ENCODE measurements around the gene SLC43A1. TPM values are rescaled to one million over a fixed set of nuclear protein-coding genes. Genes with fewer than 3 reads are reported as not detected.

The SLC43A1 gene
- total RNA-seq, 1 donor from 2014 or later: 3.6 TPM

GRCh38 chr11:57513911-57514537 lies 1.5 kb downstream of the SLC43A1 start:
- no peak for DNase-seq (ENCODE audit: low read depth)
- H3K4me3 ChIP-seq (ENCODE audit: low read depth, low read length): peak overlapping the region; percentile 76
- TF ChIP-seq, protein P1, sequence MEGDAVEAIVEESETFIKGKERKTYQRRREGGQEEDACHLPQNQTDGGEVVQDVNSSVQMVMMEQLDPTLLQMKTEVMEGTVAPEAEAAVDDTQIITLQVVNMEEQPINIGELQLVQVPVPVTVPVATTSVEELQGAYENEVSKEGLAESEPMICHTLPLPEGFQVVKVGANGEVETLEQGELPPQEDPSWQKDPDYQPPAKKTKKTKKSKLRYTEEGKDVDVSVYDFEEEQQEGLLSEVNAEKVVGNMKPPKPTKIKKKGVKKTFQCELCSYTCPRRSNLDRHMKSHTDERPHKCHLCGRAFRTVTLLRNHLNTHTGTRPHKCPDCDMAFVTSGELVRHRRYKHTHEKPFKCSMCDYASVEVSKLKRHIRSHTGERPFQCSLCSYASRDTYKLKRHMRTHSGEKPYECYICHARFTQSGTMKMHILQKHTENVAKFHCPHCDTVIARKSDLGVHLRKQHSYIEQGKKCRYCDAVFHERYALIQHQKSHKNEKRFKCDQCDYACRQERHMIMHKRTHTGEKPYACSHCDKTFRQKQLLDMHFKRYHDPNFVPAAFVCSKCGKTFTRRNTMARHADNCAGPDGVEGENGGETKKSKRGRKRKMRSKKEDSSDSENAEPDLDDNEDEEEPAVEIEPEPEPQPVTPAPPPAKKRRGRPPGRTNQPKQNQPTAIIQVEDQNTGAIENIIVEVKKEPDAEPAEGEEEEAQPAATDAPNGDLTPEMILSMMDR (conservative IDR thresholded peaks at IDR 0.05; ENCODE audit: low read depth, low read length): no peak

- no peak for DNase-seq (ENCODE audit: low read depth)
- H3K4me3 ChIP-seq (ENCODE audit: low read depth, low read length): no peak overlapping the region
- TF ChIP-seq, protein P1 (conservative IDR thresholded peaks at IDR 0.05; ENCODE audit: low read depth, low read length): no peak
Measured at GRCh38 chr11:57513452-57513795, 2.1 kb downstream of the SLC43A1 start.

DNA sequence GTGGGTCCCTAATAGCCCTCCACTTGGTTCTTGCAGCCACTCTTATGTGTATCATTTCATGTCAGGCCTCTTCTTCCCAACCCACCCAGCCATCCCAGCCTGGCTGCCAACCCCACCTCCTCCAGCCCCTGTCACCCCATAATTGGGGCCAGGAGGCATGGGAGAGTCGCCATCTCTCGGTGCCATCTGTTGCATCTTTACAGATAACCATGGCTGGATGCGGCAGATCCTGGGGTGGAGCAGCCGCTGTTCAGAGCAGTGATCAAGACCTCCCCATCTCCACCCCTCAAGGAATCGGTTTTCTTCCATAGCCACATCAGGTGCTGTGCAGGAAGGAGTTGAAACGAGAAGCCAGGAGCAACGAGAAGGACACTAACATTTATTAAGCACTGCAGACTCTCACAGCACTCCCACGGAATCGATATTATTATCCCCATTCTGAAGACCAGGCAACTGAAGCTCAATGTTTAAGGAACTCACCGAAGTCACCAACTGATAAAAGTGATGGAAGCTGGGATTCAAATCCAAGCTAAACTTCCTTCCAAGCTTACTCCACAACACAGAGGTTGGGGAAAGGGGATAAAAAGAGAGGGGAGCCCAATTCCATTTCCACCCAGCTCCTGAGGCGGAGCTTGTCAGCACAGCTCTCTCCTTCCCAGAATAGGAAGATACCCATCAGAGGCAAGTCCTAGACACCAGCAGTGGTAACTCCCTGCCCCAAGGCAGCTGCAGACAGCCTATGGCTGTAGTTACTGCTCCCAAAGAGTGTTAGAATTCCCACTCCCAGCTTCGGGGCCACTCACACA lies 2.7 kb downstream of the SLC43A1 start:
- no peak overlapping the region for H3K4me3 ChIP-seq (ENCODE audit: low read depth, low read length)
- DNase-seq (ENCODE audit: low read depth): no peak
- TF ChIP-seq, protein P1 (conservative IDR thresholded peaks at IDR 0.05; ENCODE audit: low read depth, low read length): no peak

DNA sequence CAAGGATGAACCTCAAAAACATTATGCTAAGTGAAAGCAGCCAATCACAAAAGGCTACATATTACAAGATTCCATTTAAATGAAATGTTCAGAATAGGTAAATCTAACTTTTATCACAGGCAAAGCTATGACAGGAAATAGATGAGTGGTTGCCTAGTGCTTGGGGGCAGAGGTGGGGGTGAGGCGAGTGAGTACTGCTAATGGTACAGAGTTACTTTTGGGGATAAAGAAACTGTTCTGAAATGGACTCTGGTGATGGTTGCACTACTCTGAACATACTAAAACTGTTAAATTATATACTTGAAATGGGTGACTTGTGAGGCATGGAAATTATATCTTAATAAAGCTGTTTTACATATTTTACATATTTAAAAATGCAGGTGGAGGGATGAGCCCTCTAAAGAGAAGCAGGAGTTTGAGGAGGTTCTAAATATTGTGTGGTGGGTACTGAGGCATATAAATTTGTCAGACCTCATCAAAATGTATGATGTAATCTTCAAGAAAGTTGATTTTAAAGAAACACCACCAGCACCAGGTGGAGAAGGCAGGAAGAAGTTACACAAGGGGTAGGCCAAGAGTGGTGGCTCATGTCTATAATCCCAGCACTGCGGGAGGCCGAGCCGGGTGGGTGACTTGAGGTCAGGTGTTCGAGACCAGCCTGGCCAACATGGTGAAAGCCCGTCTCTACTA lies 3.6 kb downstream of the SLC43A1 start:
- H3K4me3 ChIP-seq (ENCODE audit: low read depth, low read length): no peak overlapping the region
- TF ChIP-seq, protein P1 (conservative IDR thresholded peaks at IDR 0.05; ENCODE audit: low read depth, low read length): no peak
- DNase-seq (ENCODE audit: low read depth): no peak

DNA sequence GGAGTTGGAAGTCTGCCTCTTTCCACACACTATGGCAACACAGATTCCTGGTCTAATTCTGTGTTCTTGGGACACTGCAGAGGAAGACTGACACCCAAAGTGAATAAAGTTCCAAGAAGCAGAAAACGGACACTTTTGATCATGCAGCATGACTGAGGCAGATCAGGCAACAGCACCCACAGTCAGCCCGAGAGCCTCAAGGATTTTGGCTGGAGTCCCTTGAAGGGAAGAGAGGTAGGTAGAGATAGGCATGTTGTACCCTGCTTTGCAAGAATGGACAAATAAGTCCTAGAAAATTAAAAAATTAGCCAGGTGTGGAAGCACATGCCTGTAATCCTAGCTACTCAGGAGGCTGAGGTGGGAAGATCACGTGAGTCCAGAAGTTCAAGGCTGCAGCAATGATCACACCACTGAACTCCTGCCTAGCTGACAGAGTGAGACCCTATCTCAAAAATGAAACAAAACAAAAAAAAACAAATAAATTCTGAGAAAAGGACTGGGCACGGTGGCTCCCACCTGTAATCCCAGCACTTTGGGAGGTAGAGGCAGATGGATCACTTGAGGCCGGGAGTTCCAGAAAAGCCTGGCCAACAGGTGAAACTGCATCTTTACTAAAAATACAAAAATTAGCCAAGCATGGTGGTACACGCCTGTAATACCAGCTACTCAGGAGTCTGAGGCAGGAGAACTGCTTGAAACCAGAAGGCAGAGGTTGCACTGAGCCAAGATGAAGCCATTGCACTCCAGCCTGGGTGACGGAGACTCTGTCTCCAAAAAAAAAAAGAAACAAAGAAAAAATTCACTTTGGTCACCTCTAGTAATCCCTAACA lies 6.9 kb downstream of the SLC43A1 start:
- no peak overlapping the region for H3K4me3 ChIP-seq (ENCODE audit: low read depth, low read length)
- TF ChIP-seq, protein P1 (conservative IDR thresholded peaks at IDR 0.05; ENCODE audit: low read depth, low read length): no peak
- no peak for DNase-seq (ENCODE audit: low read depth)

GRCh38 chr11:57506522-57506921 lies 9.0 kb downstream of the SLC43A1 start:
- TF ChIP-seq, protein P1 (conservative IDR thresholded peaks at IDR 0.05; ENCODE audit: low read depth, low read length): no peak
- no peak overlapping the region for H3K4me3 ChIP-seq (ENCODE audit: low read depth, low read length)
- no peak for DNase-seq (ENCODE audit: low read depth)
